Measurements from ENCODE around the gene MASTL. TPM values are rescaled to one million over a fixed set of nuclear protein-coding genes. Genes with fewer than 3 reads are reported as not detected.

The MASTL gene
- 1 to 10 TPM; 4.2 to 5.6 TPM for polyA plus RNA-seq

- H3K4me3 ChIP-seq (ENCODE audit: low read depth in 1 of 2, low read length in 2 of 2) = peak within 1 kb of the TSS; percentile 82 to 88
- no peaks in the 10 kb centered on the region for H3K4me1 ChIP-seq (ENCODE audit: control insufficient read depth in 2 of 2, insufficient read depth in 2 of 2, low read length in 1 of 2)
- no peaks in the 10 kb centered on the region for H3K36me3 ChIP-seq (ENCODE audit: control insufficient read depth in 2 of 2, insufficient read depth in 2 of 2, low read length in 1 of 2)
- 0% methylated on average over 54 to 55 of the region's 55 CpGs for WGBS, 2 donors
- H3K27me3 ChIP-seq (ENCODE audit: control insufficient read depth in 1 of 2, insufficient read depth in 2 of 2, low read length in 2 of 2) = no peaks in the 10 kb centered on the region
- no peaks in the 10 kb centered on the region for H3K9me3 ChIP-seq (ENCODE audit: control insufficient read depth in 2 of 2, insufficient read depth in 1 of 2, low read depth in 1 of 2, low read length in 1 of 2)
- H3K27ac ChIP-seq (ENCODE audit: low read depth in 2 of 2, low read length in 1 of 2) = peak within 1 kb of the TSS; percentile 100
Measured at GRCh38 chr10:27155066-27155754, at the start of gene MASTL. Gene MASTL (plus strand): TSS chr10:27155352. CDS start chr10:27155427, 75 bp downstream.

- Histone ChIP-seq H3K36me3 (ENCODE audit: control insufficient read depth in 2 of 2, insufficient read depth in 2 of 2, low read length in 1 of 2) (peaks cover 0 to 7% of the 10 kb centered on the region in 2 donors), H3K9me3 (ENCODE audit: control insufficient read depth in 2 of 2, insufficient read depth in 1 of 2, low read depth in 1 of 2, low read length in 1 of 2) (no peaks in the 10 kb centered on the region), H3K27ac (ENCODE audit: low read depth in 2 of 2, low read length in 1 of 2) (no peak overlapping the region), H3K4me1 (ENCODE audit: control insufficient read depth in 2 of 2, insufficient read depth in 2 of 2, low read length in 1 of 2) (no peaks in the 10 kb centered on the region), H3K4me3 (ENCODE audit: low read depth in 1 of 2, low read length in 2 of 2) (no peak overlapping the region), H3K27me3 (ENCODE audit: control insufficient read depth in 1 of 2, insufficient read depth in 2 of 2, low read length in 2 of 2) (no peaks in the 10 kb centered on the region)
- WGBS, 2 donors = 92 to 97% methylated on average over 3 of the region's 3 CpGs
Measured at GRCh38 chr10:27108165-27108564, 47.0 kb upstream of the MASTL start.

GRCh38 chr10:27134371-27134770 is 20.8 kb upstream of the MASTL start:
- WGBS, 2 donors = 90 to 94% methylated on average over 3 of the region's 3 CpGs

GRCh38 chr10:27138277-27138676 is 16.9 kb upstream of the MASTL start:
- H3K27ac ChIP-seq (ENCODE audit: low read depth in 2 of 2, low read length in 1 of 2) = no peak overlapping the region
- H3K4me3 ChIP-seq (ENCODE audit: low read depth in 1 of 2, low read length in 2 of 2) = no peak overlapping the region
- H3K4me1 ChIP-seq (ENCODE audit: control insufficient read depth in 2 of 2, insufficient read depth in 2 of 2, low read length in 1 of 2) = no peaks in the 10 kb centered on the region
- peaks cover 0 to 6% of the 10 kb centered on the region in 2 donors for H3K36me3 ChIP-seq (ENCODE audit: control insufficient read depth in 2 of 2, insufficient read depth in 2 of 2, low read length in 1 of 2)
- no peaks in the 10 kb centered on the region for H3K9me3 ChIP-seq (ENCODE audit: control insufficient read depth in 2 of 2, insufficient read depth in 1 of 2, low read depth in 1 of 2, low read length in 1 of 2)
- WGBS, 2 donors = 87 to 93% methylated on average over 3 of the region's 3 CpGs
- no peaks in the 10 kb centered on the region for H3K27me3 ChIP-seq (ENCODE audit: control insufficient read depth in 1 of 2, insufficient read depth in 2 of 2, low read length in 2 of 2)

More at GRCh38 chr10:27134371-27134770, 20.8 kb upstream of the MASTL start:
- no peaks in the 10 kb centered on the region for H3K4me1 ChIP-seq (ENCODE audit: control insufficient read depth in 2 of 2, insufficient read depth in 2 of 2, low read length in 1 of 2)
- H3K36me3 ChIP-seq (ENCODE audit: control insufficient read depth in 2 of 2, insufficient read depth in 2 of 2, low read length in 1 of 2) = peaks cover 0 to 6% of the 10 kb centered on the region in 2 donors
- H3K9me3 ChIP-seq (ENCODE audit: control insufficient read depth in 2 of 2, insufficient read depth in 1 of 2, low read depth in 1 of 2, low read length in 1 of 2) = no peaks in the 10 kb centered on the region
- no peak overlapping the region for H3K27ac ChIP-seq (ENCODE audit: low read depth in 2 of 2, low read length in 1 of 2)
- no peaks in the 10 kb centered on the region for H3K27me3 ChIP-seq (ENCODE audit: control insufficient read depth in 1 of 2, insufficient read depth in 2 of 2, low read length in 2 of 2)
- no peak overlapping the region for H3K4me3 ChIP-seq (ENCODE audit: low read depth in 1 of 2, low read length in 2 of 2)

GRCh38 chr10:27143686-27144085 is 11.5 kb upstream of the MASTL start:
- Histone ChIP-seq H3K27ac (ENCODE audit: low read depth in 2 of 2, low read length in 1 of 2) (no peak overlapping the region), H3K4me3 (ENCODE audit: low read depth in 1 of 2, low read length in 2 of 2) (no peak overlapping the region), H3K27me3 (ENCODE audit: control insufficient read depth in 1 of 2, insufficient read depth in 2 of 2, low read length in 2 of 2) (no peaks in the 10 kb centered on the region), H3K4me1 (ENCODE audit: control insufficient read depth in 2 of 2, insufficient read depth in 2 of 2, low read length in 1 of 2) (no peaks in the 10 kb centered on the region), H3K9me3 (ENCODE audit: control insufficient read depth in 2 of 2, insufficient read depth in 1 of 2, low read depth in 1 of 2, low read length in 1 of 2) (no peaks in the 10 kb centered on the region), H3K36me3 (ENCODE audit: control insufficient read depth in 2 of 2, insufficient read depth in 2 of 2, low read length in 1 of 2) (peaks cover 8 to 12% of the 10 kb centered on the region in 2 donors)
- 86 to 87% methylated on average over 1 of the region's 1 CpG for WGBS, 2 donors

GRCh38 chr10:27145937-27146336 is 9.2 kb upstream of the MASTL start:
- H3K36me3 ChIP-seq (ENCODE audit: control insufficient read depth in 2 of 2, insufficient read depth in 2 of 2, low read length in 1 of 2) = peaks cover 8 to 9% of the 10 kb centered on the region in 2 donors
- H3K9me3 ChIP-seq (ENCODE audit: control insufficient read depth in 2 of 2, insufficient read depth in 1 of 2, low read depth in 1 of 2, low read length in 1 of 2) = no peaks in the 10 kb centered on the region
- H3K4me1 ChIP-seq (ENCODE audit: control insufficient read depth in 2 of 2, insufficient read depth in 2 of 2, low read length in 1 of 2) = no peaks in the 10 kb centered on the region
- no peaks in the 10 kb centered on the region for H3K27me3 ChIP-seq (ENCODE audit: control insufficient read depth in 1 of 2, insufficient read depth in 2 of 2, low read length in 2 of 2)
- H3K4me3 ChIP-seq (ENCODE audit: low read depth in 1 of 2, low read length in 2 of 2) = no peak overlapping the region
- no peak overlapping the region for H3K27ac ChIP-seq (ENCODE audit: low read depth in 2 of 2, low read length in 1 of 2)

GRCh38 chr10:27147701-27148100 is 7.5 kb upstream of the MASTL start:
- H3K36me3 ChIP-seq (ENCODE audit: control insufficient read depth in 2 of 2, insufficient read depth in 2 of 2, low read length in 1 of 2) = peaks cover 8 to 9% of the 10 kb centered on the region in 2 donors
- H3K27me3 ChIP-seq (ENCODE audit: control insufficient read depth in 1 of 2, insufficient read depth in 2 of 2, low read length in 2 of 2) = no peaks in the 10 kb centered on the region
- no peak overlapping the region for H3K27ac ChIP-seq (ENCODE audit: low read depth in 2 of 2, low read length in 1 of 2)
- WGBS, 2 donors = 82 to 87% methylated on average over 5 of the region's 5 CpGs
- no peaks in the 10 kb centered on the region for H3K9me3 ChIP-seq (ENCODE audit: control insufficient read depth in 2 of 2, insufficient read depth in 1 of 2, low read depth in 1 of 2, low read length in 1 of 2)
- H3K4me1 ChIP-seq (ENCODE audit: control insufficient read depth in 2 of 2, insufficient read depth in 2 of 2, low read length in 1 of 2) = no peaks in the 10 kb centered on the region
- H3K4me3 ChIP-seq (ENCODE audit: low read depth in 1 of 2, low read length in 2 of 2) = no peak overlapping the region

- WGBS, 2 donors = 73 to 86% methylated on average over 1 of the region's 1 CpG
- Histone ChIP-seq H3K9me3 (ENCODE audit: control insufficient read depth in 2 of 2, insufficient read depth in 1 of 2, low read depth in 1 of 2, low read length in 1 of 2) (no peaks in the 10 kb centered on the region), H3K4me3 (ENCODE audit: low read depth in 1 of 2, low read length in 2 of 2) (no peak overlapping the region), H3K27ac (ENCODE audit: low read depth in 2 of 2, low read length in 1 of 2) (no peak overlapping the region), H3K36me3 (ENCODE audit: control insufficient read depth in 2 of 2, insufficient read depth in 2 of 2, low read length in 1 of 2) (peaks cover 8 to 9% of the 10 kb centered on the region in 2 donors), H3K4me1 (ENCODE audit: control insufficient read depth in 2 of 2, insufficient read depth in 2 of 2, low read length in 1 of 2) (no peaks in the 10 kb centered on the region), H3K27me3 (ENCODE audit: control insufficient read depth in 1 of 2, insufficient read depth in 2 of 2, low read length in 2 of 2) (no peaks in the 10 kb centered on the region)
Measured at GRCh38 chr10:27150261-27150660, 4.9 kb upstream of the MASTL start.

- Histone ChIP-seq H3K27ac (ENCODE audit: low read depth in 2 of 2, low read length in 1 of 2) (no peak overlapping the region), H3K4me3 (ENCODE audit: low read depth in 1 of 2, low read length in 2 of 2) (peak overlapping the region in 1 of 2 donors; percentile 82), H3K36me3 (ENCODE audit: control insufficient read depth in 2 of 2, insufficient read depth in 2 of 2, low read length in 1 of 2) (peaks cover under 1 to 4% of the 10 kb centered on the region in 2 donors), H3K4me1 (ENCODE audit: control insufficient read depth in 2 of 2, insufficient read depth in 2 of 2, low read length in 1 of 2) (no peaks in the 10 kb centered on the region), H3K27me3 (ENCODE audit: control insufficient read depth in 1 of 2, insufficient read depth in 2 of 2, low read length in 2 of 2) (no peaks in the 10 kb centered on the region), H3K9me3 (ENCODE audit: control insufficient read depth in 2 of 2, insufficient read depth in 1 of 2, low read depth in 1 of 2, low read length in 1 of 2) (no peaks in the 10 kb centered on the region)
Measured at GRCh38 chr10:27152687-27153086, 2.5 kb upstream of the MASTL start.

GRCh38 chr10:27153329-27153728 is 1.8 kb upstream of the MASTL start:
- H3K27ac ChIP-seq (ENCODE audit: low read depth in 2 of 2, low read length in 1 of 2) = no peak overlapping the region
- no peaks in the 10 kb centered on the region for H3K4me1 ChIP-seq (ENCODE audit: control insufficient read depth in 2 of 2, insufficient read depth in 2 of 2, low read length in 1 of 2)
- no peaks in the 10 kb centered on the region for H3K27me3 ChIP-seq (ENCODE audit: control insufficient read depth in 1 of 2, insufficient read depth in 2 of 2, low read length in 2 of 2)
- H3K36me3 ChIP-seq (ENCODE audit: control insufficient read depth in 2 of 2, insufficient read depth in 2 of 2, low read length in 1 of 2) = peaks cover 0 to under 1% of the 10 kb centered on the region in 2 donors
- WGBS, 2 donors = 3 to 4% methylated on average over 6 of the region's 6 CpGs
- no peaks in the 10 kb centered on the region for H3K9me3 ChIP-seq (ENCODE audit: control insufficient read depth in 2 of 2, insufficient read depth in 1 of 2, low read depth in 1 of 2, low read length in 1 of 2)
- peak overlapping the region; percentile 82 to 88 for H3K4me3 ChIP-seq (ENCODE audit: low read depth in 1 of 2, low read length in 2 of 2)

All from esophagus (tissue), 2 donors.